GM21528 (cell line): ENCODE results near the gene STAT4.

Source experiments
- ATAC-seq: cut with Tn5 transposase; IDR thresholded peaks from one replicate; pipeline ENCODE4 v1.9.1; 2021; ENCODE audit warnings: mild to moderate bottlenecking, moderate library complexity; ENCODE audit not compliant: unreplicated experiment, low FRiP score

The STAT4 gene, protein sequence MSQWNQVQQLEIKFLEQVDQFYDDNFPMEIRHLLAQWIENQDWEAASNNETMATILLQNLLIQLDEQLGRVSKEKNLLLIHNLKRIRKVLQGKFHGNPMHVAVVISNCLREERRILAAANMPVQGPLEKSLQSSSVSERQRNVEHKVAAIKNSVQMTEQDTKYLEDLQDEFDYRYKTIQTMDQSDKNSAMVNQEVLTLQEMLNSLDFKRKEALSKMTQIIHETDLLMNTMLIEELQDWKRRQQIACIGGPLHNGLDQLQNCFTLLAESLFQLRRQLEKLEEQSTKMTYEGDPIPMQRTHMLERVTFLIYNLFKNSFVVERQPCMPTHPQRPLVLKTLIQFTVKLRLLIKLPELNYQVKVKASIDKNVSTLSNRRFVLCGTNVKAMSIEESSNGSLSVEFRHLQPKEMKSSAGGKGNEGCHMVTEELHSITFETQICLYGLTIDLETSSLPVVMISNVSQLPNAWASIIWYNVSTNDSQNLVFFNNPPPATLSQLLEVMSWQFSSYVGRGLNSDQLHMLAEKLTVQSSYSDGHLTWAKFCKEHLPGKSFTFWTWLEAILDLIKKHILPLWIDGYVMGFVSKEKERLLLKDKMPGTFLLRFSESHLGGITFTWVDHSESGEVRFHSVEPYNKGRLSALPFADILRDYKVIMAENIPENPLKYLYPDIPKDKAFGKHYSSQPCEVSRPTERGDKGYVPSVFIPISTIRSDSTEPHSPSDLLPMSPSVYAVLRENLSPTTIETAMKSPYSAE

DNA sequence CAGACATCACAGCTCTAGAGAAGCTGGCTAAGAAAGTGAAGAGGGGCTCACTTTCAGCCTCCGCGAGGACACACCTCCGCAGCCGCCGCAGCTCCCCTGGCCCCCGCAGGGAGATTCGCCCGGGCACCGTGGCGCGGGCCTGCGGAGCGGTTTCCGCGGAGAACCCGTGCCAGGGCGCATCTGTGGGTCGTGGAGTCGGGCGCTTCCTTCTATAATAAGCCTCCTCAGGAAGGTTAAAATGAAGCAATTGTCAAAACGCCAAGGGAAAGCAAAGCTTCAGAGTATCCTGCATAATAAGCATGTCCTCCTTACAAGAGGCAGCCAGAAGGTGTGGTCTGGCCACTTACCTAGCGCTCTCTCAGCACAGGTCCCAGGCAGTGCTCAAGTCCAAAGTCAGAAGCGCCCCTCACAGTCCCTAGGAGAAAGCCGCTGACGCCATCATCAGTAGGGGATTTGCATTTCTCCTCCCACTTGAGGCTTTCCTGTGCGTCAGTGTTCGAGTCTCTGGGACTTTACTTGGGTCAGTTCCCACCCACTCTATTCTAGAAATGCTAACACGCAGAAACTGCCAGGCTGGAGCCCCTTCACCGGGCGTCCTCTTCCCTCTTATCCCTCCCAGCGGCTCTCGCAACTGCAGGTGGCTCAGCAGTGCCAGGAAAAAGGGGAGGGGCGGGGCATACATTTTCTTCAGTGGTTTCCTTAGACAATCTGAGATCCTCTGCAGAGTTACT lies at the start of gene STAT4:
Gene STAT4, minus strand, starts transcription at position 395 of the 731 bp plus-strand sequence. CDS start 2,791 bp downstream, outside the sequence.
- peak; percentile 90 for ATAC-seq

DNA sequence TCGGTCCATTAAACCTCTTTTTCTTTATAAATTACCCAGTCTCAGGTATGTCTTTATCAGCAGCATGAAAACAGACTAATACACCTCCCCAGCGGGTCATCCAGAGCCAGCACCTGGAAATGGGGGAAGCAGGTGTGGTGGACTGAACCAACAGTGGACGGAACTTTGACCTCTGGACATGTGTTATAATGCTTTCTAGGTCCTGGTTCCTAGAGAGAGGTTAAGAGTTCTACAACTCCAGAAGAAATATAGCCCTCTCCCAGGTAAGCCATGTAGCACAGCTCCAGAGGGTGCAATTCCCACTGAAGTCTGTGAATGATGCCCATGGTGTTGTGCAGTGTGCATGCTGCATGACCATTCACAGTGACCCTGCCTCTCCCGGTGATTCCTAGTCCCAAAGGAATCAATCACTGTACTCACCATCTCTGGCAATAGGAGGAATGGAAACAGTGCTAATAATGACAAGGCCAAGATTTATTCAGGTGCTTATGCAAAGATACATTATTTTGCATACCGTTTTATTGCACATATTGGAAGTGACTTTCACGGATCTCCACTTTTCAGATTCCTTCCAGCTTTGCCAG lies 49.2 kb upstream of the STAT4 start:
- ATAC-seq: no peak

DNA sequence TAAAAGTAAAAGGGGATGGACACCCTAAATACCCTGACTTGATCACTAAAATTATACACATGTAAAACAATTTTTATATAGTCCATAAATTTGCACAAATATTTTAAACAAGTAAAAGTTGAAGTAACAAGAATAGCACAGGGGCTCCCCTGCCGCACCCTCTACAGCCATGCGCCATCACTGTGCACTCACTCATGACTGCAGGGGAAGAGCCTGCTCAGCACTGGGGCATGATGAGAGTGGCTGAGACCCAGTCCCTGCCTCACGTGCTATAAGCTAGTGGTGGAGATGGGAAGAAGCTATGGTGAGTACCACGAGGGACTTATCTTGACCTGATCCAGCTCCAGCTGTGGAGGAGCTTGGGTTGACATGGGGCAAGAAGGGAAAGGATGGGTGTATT lies 47.5 kb upstream of the STAT4 start:
- ATAC-seq: no peak

DNA sequence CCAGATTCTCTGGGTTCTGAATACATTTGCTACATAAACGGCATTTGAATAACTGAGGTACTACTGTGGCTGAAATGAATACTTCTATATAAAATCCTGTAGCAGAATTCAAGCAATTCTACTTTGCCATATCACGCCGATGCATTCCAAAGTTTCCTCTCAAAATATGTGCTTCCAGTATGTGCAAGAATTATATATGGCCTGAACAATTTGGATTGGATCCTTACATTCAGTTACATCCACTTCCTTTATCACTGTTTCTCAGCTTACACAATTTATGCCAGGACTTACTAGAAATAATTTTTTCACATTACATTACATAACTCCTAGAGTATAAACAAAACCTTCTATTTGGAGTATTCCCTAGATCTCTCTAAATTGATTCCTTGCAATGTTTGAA lies 46.3 kb upstream of the STAT4 start:
- ATAC-seq: no peak

DNA sequence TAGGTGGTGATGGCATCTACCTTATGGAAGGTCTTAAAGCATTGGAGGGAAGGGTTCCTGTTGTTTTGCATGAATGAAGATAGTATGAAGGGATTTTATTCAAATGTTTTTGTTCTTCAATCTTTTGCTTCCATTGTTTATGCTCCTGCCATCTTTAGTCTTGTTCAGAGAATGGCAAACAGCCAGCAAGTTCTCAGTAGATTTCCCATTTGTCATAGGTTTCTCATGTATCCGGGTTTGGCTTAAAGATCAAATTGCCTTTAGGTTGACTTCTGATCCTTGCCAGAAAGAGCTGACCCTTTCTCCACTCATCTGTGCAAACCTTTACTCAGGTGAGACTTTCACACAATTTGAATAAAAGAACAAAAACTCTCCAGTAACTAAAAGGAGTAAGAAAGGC lies 44.2 kb upstream of the STAT4 start:
- no peak for ATAC-seq

DNA sequence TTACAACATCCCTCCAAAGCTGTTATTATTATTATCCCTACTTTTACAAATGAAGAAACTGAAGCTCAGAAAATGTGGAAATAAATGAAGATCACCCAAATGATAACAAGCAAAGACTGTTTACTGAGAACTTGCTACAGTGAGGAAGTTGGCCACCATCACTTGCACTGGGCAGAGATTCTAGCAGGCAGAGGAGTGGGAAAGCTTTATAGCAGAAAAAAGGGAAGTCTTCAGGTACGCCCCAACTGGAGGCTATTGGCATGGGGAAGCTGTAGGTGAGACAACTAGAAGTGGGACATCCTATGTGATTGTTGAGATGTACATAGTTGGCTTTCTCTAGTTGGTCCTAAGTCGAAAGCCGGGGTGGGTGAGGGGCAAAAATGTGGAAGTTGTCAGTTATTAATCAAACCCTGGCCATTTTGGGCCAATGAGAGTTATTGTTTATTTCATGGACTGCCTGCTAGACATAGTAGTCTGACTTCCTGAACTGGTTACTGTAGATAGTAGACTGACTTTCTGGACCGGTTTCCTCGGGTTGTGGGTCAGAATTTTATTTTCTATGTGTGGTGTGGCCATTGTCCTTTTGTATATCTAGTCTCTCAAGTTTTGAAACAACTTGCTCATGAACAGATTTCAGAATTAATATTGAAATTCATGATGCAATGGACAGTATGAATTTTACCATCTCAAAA lies 40.2 kb upstream of the STAT4 start:
- ATAC-seq: no peak

DNA sequence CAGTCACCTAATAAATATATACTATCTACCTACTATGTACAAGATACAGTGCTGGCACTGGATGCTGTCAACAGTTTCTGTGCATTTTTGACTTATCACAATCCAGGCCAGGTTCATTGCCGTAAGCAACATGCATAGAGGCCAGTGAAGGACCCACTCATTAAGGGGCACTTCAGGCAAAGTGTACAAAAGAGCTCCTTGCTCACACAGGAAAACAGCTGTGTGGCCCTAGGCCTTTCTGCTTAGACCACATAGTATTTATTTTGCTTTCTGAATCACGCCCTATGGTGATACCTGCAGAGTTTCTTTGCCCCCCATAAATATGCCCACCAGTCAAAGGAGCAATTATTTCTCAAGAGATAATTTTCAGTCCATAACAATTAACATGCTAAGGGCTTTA lies 39.6 kb upstream of the STAT4 start:
- ATAC-seq: no peak

DNA sequence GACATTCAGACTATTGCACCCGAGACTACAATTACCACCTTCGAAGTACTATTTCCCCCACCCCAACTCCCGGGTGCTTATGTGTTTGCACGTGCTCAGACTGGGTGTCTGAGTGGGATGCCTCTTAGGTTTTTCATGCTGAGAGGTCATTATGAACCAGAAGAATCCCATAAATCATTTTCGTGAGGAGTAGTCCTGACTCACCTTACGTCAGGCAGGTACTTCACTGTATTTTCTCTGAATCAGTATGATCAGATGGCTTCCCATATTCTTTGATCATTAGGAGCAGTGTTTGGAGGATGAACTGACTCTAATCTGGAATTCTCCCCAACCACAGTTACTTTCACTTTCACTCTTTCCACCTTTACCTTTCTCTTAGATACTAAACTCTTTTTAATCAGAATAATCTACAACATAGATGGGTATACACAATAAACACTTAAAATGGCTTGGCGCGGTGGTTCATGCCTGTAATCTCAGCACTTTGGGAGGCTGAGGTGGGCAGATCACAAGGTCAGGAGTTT lies 38.4 kb upstream of the STAT4 start:
- ATAC-seq: no peak

DNA sequence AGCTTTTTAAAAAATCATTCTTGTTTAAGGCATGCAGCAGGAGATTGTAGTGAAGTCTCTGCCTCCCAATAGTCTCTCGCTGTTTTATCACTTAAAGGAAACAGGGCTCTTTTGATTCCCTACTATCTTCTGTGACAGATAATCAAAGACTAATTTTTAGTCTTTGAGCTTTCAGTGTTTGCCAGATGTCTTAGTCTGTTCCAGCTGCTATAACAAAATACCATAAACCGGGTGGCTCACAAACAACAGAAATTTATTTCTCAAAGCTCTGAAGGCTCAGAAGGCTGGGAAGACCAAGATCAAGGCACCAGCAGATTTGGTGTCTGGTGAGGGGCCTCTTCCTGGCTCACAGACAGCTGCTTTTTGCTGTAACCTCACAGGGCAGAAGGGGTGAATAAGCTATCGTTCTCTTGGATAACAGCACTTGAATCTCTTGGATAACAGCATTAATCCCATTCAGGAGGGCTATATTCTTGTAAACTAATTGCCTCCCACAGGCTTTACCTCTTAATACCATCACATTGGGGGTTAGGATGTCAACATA lies 37.8 kb upstream of the STAT4 start:
- no peak for ATAC-seq

DNA sequence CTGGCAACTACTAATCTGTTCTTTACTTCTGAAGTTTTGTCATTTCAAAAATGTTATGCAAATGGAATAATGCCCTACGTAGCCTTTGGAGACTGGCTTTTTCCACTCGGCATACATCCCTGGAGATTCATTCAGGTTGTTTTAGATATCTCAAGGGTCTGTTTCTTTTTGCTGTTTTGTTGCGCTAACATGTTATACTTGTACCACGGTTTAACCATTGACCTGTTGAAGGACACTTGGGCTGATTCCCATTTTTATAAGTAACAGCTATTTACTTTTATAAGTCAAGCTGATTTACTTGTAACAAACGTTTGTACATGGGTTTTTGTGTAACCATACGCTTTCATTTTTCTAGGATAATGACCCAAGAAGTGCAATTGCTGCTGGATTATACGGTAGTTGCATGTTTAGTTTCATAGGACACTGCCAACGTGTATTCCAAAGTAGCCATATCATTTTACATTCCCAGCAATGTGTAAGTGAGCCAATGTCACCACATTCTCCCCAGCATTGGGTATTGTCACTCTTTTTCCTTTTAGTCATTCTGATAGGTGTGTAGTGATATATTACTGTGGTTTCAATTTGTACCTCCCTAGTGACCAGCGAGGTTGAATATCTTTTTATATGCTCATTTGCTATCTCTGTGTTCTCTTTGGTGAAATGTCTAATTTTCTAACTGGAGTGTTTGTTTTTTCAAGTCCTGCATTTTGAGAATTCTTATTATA lies 36.5 kb upstream of the STAT4 start:
- ATAC-seq: no peak

DNA sequence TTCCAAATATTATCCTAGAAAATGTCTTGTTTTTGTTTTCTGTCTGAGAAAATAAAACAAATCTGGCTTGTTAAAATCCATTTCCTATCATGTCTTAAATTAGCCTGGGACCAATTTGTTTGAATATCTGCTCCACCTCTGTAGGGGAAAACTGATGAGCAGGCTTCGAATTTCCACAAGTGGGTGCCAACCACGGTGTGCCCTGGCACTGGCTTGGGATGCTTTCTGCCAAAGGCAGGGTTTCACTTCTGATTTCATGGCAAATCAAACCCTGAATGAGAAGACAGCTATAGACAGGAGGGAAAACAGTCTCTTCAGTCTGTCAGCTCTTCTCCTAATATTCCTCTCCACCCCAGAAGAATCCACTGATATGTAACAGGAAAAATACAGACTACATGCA lies 33.7 kb upstream of the STAT4 start:
- no peak for ATAC-seq

DNA sequence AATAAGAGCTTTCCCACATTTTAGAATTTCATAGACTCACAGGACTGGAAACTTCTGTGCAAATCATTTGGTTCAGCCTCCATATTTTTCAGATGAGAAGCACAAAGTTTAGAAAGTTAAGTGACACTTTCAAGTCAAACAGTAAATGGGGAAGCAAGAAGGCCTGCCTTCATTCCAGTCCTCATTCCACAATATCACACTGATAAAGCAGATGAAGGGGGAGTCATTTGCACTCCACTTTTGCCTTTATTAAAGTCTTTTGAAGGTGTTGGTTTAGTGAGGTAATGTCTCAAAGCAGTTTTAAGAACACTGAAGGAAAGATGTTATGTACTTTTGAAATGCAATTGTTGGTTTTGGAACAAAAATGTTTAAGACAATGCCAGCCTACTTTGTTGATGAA lies 32.7 kb upstream of the STAT4 start:
- no peak for ATAC-seq

DNA sequence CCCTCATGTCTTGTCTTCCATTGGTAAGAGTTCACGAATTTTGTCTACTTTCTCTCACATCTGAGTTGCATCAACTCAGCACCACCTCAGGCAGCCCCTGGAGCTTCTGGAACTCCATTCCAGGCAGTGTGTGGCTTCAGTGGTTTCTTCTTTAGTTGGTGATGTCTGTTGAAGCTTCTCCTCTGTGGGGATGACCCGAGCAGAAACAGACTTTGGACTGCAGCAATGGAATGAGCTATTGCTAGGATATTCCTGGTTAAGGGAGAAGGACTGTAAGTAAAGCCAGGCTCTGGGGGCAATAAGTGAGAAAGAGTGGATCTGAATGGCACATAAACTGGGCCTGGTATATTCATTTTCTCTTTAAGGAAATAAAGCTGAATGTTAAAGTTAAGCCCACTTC lies 32.3 kb upstream of the STAT4 start:
- ATAC-seq: no peak

DNA sequence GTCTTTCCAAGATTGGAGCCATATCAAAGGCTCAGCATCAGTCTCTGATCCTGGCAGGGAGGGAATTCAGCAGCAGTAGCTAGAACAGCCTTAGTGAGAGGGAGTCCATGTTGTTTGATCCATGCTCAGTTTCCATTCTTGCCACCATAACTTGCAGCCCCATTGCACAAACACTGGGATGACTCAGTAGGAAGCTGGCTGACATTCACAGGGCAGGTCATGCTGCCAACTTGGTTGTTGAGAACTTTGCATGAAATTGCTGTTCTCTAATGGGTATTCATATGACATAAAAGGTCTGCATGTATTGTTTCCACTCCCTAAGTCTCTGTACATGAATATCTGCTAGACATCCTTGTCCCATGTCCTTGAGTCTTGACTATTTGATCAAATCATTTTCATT lies 29.9 kb upstream of the STAT4 start:
- no peak for ATAC-seq

DNA sequence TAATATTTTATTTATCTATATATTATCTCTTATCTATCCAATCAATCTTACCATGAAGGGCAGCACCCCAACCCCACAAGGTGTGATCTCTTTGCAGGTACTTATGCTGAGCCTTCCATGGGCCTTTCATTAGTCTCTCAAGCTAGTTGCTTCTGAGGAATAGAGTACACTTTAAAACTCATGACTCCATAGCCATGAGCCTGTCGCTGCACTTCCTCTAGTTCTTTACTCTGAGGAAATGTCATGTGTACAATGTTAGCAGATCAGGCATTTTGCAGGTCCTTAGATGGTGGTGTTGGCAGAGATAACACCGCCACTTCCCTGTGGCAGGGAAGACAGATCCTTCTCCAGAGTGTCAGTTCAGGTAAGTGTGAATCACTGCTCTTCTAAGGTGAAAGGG lies 29.5 kb upstream of the STAT4 start:
- ATAC-seq: no peak

DNA sequence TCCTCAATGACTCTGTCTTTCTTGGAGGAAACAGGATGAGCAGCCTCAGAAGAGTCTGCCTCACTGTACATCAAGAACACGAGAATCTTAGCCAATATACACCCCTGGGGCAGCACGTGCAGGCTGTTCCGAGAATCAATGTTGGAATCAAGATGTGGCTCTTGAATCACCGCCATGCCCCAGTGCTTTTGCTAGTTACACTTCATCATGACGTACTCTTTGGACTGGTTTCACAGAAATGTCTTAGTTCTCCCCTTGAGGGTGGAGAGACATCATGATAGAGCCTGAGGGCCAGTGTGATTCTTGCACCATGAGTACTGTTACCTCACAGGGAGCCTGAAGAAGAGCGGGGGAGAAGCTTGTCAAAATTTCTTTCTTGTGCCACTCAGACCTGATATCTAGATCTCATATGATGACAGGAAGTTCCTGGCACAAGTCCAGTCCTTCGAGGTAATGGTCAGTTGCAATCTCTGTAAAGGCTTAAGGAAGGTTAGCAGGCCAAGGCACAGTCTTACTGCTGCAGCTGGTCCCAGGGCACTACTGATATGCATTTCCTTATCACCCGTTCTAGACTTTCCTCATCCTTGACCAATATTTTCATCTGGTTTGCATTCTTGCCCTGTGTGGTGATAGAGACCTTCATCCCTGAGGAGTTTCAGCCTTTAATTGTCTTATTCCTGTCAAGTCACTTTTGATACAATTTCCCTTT lies 28.2 kb upstream of the STAT4 start:
- ATAC-seq: no peak

DNA sequence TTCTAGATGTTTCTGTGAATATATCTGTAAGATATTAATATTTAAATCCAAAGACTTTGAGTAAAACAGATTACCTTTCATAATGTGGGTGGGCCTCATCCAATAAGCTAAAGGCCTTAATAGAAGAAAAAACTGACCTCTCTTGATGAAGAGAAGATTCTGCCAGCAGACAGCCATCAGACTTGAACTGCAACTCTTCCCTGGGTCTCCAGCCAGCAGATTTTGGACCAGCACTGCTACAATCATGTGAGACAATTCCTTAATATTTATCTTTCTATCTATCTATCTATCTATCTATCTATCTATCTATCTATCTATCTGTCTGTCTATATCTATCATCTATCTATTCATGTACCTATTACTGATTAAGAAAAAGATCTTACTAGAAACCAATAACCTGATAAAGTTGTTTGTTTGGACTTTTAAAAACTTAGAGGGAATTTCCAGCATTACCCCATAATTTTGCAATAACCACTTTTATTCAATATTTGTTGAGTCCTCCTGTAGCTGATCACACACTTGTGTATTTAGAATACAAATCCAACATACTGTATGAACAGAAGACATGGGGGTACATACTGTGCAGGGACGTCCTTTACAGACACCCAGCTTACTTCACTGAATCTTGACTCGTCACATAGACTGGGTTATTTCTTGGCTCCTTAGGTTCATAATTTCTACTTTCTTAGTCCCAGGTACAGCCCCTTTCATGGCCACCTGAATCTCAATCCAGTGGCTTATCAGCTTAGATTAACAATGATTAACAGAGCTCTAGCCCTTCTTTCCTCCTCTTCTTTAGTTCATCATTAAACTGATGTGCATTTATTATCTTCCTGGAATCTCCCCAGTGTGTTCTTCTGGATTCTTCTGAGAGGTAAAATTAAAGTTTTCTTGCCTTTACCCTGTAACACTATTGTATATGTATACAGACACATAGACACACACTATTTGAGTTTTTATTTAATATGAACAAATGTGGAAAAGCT lies 27.2 kb upstream of the STAT4 start:
- ATAC-seq: no peak
